A673 (cell line): ENCODE results near the gene AFG3L2. TPM values are rescaled to one million over a fixed set of nuclear protein-coding genes. Genes with fewer than 3 reads are reported as not detected.

ENCODE experiments used
- BruUV-seq: library from RNA; stranded (reverse); fragments of 400-500 nt; replicated peaks from 2 replicates; lab custom pipeline; 2021; lab: Mats Ljungman, UMichigan
- CTCF ChIA-PET: fragments of 300-600 bp; sonication (Branson Sonifier 250); formaldehyde crosslinking; loops from one replicate; lab custom pipeline; 2022; ENCODE audit warnings: antibody characterized with exemption; lab: Charles Lee
- POLR2A ChIA-PET: fragments of 300-600 bp; sonication (Branson Sonifier 250); formaldehyde crosslinking; loops from one replicate; lab custom pipeline; 2022; ENCODE audit warnings: antibody characterized with exemption; ENCODE audit not compliant: low non-redundant PET; lab: Charles Lee
- DNase-seq: peaks from one replicate; pipeline ENCODE4 v3.0.0-alpha.2; 2015; ENCODE audit warnings: low spot score
- H3K27ac ChIP-seq: fragments of 200-600 bp; sonication (generic); 2 replicates; pipeline ENCODE4 v1.5.1; 2016; ENCODE audit warnings: mixed run types, low read depth, mild to moderate bottlenecking, mixed read lengths, antibody characterized with exemption, low read length; ENCODE audit not compliant: poor library complexity, severe bottlenecking
- H3K27me3 ChIP-seq: fragments of 200-600 bp; sonication (generic); replicated peaks from 2 replicates; pipeline ENCODE4 v1.6.1; 2017; ENCODE audit warnings: mixed run types, low read depth, mild to moderate bottlenecking, mixed read lengths, antibody characterized with exemption, low read length; ENCODE audit not compliant: insufficient read depth, poor library complexity
- H3K36me3 ChIP-seq: fragments of 200-600 bp; sonication (generic); 2 replicates; pipeline ENCODE4 v1.6.1; 2016; ENCODE audit warnings: mixed run types, mild to moderate bottlenecking, mixed read lengths, antibody characterized with exemption, low read length; ENCODE audit not compliant: insufficient read depth, poor library complexity, severe bottlenecking
- H3K4me1 ChIP-seq: fragments of 200-600 bp; sonication (generic); 2 replicates; pipeline ENCODE4 v1.6.1; 2017; ENCODE audit warnings: mixed run types, mild to moderate bottlenecking, mixed read lengths, antibody characterized with exemption, low read length; ENCODE audit not compliant: insufficient read depth, poor library complexity, severe bottlenecking
- H3K4me3 ChIP-seq: fragments of 200-600 bp; sonication (generic); 2 replicates; pipeline ENCODE4 v1.5.1; 2016; ENCODE audit warnings: low read depth, mixed run types, mild to moderate bottlenecking, mixed read lengths, low read length; ENCODE audit not compliant: poor library complexity, severe bottlenecking
- H3K9me3 ChIP-seq: fragments of 200-600 bp; sonication (generic); 2 replicates; pipeline ENCODE4 v1.6.1; 2016; ENCODE audit warnings: mixed run types, low read depth, mild to moderate bottlenecking, mixed read lengths, antibody characterized with exemption, low read length; ENCODE audit not compliant: poor library complexity, severe bottlenecking
- EZH2 ChIP-seq: fragments of 200-600 bp; sonication (generic); IDR thresholded peaks from 2 replicates; pipeline ENCODE4 v1.6.1; 2017; ENCODE audit warnings: borderline replicate concordance, low read depth, mild to moderate bottlenecking, mixed read lengths, antibody characterized with exemption, low read length; ENCODE audit not compliant: poor library complexity, severe bottlenecking
- intact Hi-C: fragments of 100-400 bp; cut with micrococcal nuclease; formaldehyde crosslinking; loops from one replicate; pipeline ENCODE4 v1.10.0; 2022; ENCODE audit not compliant: unreplicated experiment
- total RNA-seq: library from RNA; stranded (reverse); gene quantifications from 2 replicates; pipeline ENCODE4 v1.2.3, GENCODE V29; 2021
- TF ChIP-seq, protein P1 (sequence below): fragments of 300-800, 200-600 bp; sonication (generic); conservative IDR thresholded peaks from 2 replicates; pipeline ENCODE4 v1.5.1; 2017; ENCODE audit warnings: low read depth, mild to moderate bottlenecking, antibody characterized with exemption, low read length, moderate library complexity, mixed read lengths

AFG3L2 gene
- total RNA-seq, 1 experiment from 2014 or later = 72.7 TPM

DNA sequence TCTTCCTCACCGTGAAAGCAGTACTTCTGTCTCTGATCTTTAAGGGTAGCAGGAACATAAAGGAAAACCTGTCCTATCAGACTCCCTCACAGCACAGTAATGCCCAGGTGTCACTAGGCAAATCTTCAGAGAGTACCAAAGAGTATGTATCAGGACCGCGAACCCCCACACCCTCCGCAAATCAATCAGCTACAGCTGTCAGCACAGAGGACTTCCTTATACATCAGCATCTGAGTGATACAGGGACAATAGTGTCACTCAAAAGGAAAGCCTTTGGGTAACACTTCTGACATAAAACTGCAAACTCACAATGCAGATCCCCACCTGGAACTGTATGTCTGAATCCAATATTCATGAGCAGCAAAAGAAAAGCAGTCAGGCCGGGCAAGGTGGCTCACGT is 2.6 kb downstream of the AFG3L2 start:
- no peak for DNase-seq
- TF ChIP-seq, protein P1, sequence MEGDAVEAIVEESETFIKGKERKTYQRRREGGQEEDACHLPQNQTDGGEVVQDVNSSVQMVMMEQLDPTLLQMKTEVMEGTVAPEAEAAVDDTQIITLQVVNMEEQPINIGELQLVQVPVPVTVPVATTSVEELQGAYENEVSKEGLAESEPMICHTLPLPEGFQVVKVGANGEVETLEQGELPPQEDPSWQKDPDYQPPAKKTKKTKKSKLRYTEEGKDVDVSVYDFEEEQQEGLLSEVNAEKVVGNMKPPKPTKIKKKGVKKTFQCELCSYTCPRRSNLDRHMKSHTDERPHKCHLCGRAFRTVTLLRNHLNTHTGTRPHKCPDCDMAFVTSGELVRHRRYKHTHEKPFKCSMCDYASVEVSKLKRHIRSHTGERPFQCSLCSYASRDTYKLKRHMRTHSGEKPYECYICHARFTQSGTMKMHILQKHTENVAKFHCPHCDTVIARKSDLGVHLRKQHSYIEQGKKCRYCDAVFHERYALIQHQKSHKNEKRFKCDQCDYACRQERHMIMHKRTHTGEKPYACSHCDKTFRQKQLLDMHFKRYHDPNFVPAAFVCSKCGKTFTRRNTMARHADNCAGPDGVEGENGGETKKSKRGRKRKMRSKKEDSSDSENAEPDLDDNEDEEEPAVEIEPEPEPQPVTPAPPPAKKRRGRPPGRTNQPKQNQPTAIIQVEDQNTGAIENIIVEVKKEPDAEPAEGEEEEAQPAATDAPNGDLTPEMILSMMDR = no peak
- TF ChIP-seq EZH2 = no peak
- ChIA-PET POLR2A (no interaction called here), CTCF (no interaction called here)
- Histone ChIP-seq H3K27ac (no peak overlapping the region), H3K36me3 (peaks cover 8% of the 10 kb centered on the region), H3K4me1 (peaks cover 9% of the 10 kb centered on the region), H3K27me3 (no peaks in the 10 kb centered on the region), H3K9me3 (no peaks in the 10 kb centered on the region), H3K4me3 (no peak overlapping the region)
- intact Hi-C loops = no loop called here
- no TSS peak for BruUV-seq

DNA sequence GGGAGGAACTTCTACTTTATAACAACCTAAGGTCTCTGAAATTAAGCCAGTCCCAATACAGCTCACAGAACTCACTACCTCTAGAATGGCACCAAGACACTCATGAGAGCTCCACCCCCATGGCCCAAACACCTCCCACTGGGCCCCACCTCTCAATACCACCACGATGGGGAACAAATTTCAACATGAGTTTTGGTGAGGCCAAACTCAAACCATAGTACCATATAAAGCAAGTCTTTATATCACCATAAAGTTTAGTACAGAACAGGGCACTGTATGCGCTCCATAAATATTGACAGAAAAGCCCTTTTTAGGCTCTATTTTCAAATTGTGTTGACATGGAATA is 3.3 kb downstream of the AFG3L2 start:
- ChIA-PET CTCF (no interaction called here), POLR2A (no interaction called here)
- peaks cover 9% of the 10 kb centered on the region for H3K4me1 ChIP-seq
- no peaks in the 10 kb centered on the region for H3K27me3 ChIP-seq
- no peak for DNase-seq
- no peak for TF ChIP-seq EZH2
- TF ChIP-seq, protein P1 = no peak
- H3K9me3 ChIP-seq = no peaks in the 10 kb centered on the region
- peaks cover 12% of the 10 kb centered on the region for H3K36me3 ChIP-seq
- intact Hi-C loops = no loop called here
- no TSS peak for BruUV-seq
- H3K4me3 ChIP-seq = no peak overlapping the region
- H3K27ac ChIP-seq = no peak overlapping the region

DNA sequence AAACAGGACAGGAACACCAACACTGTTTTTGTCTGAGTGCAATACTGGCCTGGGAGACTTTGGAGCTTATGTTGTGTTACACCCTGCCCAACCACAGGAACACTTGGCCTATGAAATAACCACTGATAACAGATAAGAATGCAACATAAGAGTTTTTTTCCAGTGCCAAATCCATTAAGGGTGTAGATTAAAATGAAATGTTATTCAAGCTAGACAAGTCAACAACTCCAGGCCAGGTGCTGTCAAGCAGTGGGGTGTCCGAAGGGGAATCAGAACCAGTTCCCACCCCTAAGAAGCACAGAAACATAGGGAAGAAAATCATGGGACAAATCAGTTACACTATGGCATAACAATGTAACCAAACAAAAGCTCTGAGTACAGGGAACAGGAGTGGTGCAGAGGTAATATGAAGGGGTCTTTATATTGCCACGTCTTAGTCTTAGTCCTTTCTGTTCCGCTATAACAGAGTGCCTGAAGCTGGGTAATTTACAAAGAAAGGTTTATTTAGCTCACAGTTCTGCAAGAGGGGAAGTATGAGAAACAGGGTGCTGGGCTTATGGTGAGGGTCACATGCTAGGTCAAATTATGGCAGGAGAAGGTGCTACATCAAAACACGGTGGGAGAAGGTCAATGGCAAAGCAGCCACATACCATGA is 3.8 kb downstream of the AFG3L2 start:
- intact Hi-C loops = no loop called here
- H3K27me3 ChIP-seq = no peaks in the 10 kb centered on the region
- peaks cover 13% of the 10 kb centered on the region for H3K36me3 ChIP-seq
- ChIA-PET CTCF (no interaction called here), POLR2A (interaction anchor here (0.5 kb wide), 1 partner anchor 377 kb away, joined by 4 read pairs; no protein-coding TSS in a partner anchor)
- no peak for TF ChIP-seq EZH2
- TF ChIP-seq, protein P1 = no peak
- no peaks in the 10 kb centered on the region for H3K9me3 ChIP-seq
- H3K4me3 ChIP-seq = no peak overlapping the region
- H3K27ac ChIP-seq = no peak overlapping the region
- BruUV-seq = no TSS peak
- peaks cover 9% of the 10 kb centered on the region for H3K4me1 ChIP-seq
- no peak for DNase-seq
